ENCODE results near the gene FSCN2.

Gene FSCN2, protein sequence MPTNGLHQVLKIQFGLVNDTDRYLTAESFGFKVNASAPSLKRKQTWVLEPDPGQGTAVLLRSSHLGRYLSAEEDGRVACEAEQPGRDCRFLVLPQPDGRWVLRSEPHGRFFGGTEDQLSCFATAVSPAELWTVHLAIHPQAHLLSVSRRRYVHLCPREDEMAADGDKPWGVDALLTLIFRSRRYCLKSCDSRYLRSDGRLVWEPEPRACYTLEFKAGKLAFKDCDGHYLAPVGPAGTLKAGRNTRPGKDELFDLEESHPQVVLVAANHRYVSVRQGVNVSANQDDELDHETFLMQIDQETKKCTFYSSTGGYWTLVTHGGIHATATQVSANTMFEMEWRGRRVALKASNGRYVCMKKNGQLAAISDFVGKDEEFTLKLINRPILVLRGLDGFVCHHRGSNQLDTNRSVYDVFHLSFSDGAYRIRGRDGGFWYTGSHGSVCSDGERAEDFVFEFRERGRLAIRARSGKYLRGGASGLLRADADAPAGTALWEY

DNA sequence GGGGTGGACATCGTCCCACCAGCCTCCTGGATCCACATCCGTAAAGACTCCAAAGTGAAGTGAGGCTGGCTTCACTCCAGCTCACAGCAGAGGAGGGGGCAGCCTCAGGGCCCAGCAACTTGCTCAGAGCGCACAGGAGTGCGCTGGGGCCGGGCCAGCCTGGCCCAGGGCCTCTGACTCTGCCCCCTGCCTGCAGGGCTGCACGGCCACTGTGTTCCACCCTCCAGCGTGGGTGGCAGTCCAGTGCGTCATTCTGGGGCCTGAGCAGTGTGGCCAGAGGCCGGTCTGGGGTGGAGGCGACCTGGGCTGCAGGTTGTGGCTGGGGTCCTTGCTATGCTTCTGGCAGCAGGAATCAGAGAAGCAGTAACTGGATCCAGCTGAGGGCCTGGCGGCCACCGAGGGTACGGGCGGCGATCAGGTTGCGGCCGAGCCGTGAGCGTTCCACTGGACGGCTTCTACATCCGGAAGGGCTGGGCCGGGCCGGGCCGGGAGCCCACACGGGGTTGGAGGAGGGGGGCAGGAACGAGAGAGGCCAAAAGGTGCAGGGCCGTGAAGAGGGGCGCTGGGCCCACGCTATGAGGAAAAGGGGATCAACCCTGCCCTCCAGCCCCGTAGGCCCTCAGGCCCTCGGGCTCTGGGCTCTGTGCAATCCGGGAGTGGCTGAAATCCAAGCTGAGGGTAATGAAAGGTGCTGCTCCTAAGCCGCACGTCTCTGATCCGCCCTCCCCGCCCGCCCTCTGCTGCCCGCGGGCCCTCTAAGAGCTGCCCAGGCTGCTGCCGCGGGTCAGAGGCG, at the start of gene FSCN2:
Gene FSCN2, plus strand, starts transcription at position 787 of the 793 bp plus-strand sequence. CDS start 155 bp downstream, outside the sequence.
- no peak for DNase-seq (ENCODE audit: low read depth)

DNA sequence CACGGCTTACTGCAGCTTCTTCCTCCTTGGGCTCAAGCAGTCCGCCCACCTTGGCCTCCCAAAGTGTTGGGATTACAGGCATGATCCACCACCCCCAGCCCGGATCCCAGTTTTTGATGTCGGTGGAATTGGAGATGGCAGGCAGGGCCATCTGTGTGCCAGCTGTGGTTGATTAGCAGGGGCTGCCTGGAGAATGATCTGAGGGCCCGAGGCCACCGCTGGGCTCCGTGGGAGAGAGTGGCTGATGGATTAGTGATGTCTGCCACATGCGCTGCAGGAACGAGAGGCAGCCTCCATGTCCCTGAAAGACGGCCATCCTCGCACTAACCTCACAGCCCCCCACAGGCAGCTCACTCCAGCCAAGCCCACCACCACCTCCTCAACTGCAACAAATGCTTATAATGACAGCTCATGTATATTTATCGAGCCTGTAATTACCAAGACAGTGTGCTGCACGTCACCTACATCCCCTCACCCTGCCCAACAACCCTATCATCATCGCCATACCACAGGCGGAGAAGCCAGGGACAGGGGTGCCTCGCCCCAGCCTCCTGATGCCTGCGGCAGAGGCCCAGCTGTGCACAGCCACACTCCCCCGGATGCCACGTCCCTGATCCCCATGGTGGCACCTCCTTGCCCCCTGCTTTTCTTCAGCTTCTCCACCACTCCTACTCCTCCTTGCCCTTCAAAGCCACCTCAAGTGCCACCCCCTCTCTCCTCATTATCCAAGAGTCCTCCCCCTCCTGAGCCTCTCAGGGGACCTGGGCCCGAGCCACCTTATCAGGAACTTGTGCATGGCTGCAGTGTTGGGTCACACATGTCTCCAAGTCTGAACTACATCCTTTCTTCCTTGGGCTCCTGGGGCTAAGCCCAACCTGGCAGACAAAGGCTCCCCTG, 48.8 kb upstream of the FSCN2 start:
- DNase-seq (ENCODE audit: low read depth) = no peak

DNA sequence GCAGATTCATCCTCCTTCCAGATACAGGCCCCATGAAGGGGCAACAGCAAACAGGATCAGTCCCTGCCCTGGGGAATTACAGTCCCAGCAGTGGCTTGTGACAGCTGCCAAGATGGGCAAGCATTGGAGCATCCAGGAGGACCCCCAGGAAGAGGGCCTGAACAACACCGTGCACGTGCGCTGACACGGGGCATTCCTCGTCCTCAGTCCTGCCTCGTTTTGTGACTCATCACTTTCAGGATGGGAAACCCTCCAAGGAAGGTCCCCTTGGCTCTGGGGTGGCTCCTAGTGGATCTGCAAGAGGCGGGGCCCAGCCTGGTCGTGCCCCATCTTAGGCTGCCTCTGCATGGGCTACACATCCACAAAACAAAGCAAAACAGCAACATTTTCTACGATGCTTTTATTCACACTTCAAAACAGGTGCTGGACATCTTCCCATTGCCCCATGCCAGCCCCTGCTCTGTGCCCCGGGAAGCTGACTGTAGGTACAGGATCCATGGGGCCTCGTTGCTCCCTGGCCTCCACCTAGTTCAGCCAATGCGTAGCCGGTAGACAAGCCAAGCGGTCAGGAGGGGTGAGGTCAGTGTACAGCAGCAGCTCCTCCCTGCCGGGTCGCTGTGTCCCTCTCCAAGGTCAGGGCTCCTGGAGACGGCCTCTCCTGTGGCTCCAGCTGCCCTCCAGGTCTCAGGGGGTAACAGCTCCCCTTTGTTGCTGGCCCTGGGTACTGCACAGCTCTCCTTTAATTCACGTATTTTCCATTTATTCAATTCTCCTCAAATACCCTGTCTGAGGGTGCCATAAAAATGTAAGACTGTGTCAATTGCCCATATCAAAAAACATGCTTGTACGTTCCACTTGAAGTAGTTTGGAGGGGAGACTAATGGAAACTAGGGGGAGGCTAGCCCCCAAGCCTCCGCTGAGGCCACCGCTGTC, 47.8 kb upstream of the FSCN2 start:
- DNase-seq (ENCODE audit: low read depth) = no peak

DNA sequence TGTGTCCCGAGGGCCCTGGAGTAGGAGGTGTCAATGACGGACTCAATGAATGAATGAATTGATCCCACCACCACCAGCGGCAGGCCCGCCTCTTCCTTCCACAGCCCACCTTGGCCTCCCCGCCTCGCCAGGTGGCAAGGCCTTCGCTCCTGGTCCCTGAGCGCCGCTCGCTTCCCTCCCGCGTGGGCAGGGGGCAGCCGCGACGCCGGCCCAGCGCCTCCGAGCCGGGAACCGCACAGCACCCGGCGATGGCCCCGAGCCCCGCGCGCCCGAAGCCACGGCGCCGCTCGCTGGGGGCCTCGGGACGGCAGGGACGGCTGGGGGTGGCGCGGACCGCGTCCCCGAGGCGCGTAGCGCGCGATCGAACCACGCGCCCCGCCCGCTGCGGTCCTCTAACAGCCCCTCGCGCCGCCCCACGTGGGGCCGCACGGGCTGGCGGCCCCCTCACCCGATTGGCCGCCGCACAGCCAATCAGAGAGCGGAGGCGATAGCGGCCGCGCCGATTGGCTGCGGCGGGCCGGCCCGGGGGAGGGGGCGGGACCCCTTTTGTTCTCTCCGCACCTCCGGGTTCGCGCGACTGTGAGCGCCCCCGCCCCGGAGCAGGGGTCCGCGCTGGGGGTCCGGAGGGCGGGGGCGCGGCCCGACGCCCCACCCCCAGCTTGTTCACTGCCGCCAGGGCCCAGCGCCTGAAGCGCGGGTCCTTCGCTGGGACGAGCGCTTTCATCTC, 46.9 kb upstream of the FSCN2 start:
- no peak for DNase-seq (ENCODE audit: low read depth)

DNA sequence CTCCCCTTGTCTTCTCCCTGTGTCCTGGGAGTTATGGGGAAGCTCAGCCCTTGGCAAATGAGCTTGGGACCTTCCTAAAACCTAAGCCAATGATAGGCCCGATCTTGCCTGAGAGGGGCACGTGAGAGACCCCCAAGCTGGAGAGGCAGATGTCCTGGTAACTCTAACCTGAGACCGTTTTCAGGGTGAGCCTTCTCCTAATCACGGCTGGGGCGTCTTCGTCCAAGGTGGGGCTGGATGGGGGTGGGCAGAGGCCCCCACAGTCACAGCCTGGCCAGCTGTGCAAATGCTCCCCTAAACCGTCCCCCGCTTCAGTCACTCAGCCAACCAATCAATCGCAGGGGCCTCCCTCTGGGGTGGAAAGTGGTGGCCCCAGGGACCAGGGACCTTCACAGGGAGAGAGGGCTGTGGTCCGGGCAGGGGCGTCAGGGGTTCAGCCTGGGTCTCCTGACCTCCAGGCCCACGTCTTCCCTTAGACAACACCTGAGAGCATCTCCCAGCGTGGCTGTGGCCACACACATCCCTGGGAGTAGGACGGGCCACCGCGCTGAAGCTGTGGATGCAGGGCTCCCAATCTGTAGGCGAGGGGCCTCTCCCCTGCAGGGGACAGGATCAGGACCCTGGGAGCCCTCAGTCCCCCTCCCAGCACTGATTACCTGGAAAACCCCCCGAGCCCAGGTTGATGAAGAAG, 46.2 kb upstream of the FSCN2 start:
- no peak for DNase-seq (ENCODE audit: low read depth)

DNA sequence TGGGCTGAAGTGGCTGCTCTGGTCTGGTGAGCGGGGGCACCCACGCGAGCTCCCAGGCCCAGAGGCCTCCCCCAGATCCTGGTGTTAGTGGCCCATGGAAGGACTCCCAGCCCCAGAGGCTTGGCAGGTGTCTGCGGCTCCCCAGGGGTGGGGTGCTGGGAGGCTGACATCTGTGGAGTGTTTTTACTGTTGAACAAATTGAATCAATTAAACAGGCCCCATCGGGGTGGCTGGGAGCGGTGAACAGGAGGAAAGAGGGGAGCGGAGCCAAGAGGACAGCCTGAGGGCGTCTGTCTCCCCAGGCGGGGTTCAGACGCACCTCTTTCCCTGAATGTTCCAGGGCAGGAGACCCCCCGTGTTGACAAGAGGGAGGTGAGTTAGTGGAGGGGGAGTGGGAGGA, 45.5 kb upstream of the FSCN2 start:
- no peak for DNase-seq (ENCODE audit: low read depth)

DNA sequence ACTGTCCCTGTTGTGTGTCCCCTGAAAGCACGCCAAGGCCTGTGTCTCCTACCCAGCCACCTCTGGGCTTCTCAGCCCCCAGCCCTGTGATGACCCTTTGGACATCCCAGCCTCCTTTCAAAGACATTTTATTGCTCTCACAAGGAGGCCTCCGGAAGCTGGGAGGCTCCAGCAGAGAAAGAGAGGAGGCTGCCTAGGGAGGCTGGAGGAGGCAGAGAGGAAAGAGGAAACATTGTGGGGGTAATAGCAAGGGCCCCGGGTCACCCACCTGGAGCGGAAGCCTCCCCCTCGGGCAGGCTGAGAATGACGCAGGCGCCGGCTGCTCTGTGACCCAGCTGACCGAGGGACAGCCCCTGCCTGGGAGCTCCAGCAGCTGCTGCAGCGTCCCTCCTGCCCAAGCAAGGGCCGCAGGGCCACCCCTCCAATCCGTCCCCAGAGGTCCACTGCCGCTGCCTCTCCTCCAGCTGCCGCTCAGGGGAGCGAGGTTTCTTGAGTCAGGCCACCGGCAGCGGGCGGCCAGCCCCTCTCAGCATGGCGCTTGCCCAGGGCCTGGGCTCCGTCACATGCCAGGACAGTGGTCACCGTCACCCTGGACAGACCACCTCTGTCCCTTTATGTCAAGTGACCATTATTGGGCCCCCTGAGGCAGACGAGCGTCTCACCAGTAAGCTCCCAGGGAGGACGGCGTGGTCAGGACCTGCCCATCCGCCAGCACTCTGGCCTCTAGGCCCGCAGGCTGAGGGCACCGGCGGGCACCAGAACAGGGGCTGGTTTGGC, 44.9 kb upstream of the FSCN2 start:
- no peak for DNase-seq (ENCODE audit: low read depth)

DNA sequence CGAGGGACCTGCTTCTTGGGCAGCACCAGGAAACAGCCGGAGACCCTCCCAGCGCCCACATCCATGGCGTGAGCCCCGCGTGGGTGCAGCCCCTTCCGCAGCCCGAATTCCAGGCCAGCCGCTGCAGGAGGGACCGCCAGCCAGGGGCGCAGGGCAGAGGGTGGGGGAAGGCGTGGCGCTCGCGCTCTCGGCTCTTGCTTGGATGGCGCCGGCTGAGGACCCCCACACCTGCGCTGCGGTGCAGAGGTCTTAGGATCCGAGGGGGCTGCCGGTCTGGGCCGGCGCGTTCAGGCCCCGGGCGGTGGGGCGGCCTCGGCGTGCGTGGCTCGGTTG, 44.3 kb upstream of the FSCN2 start:
- no peak for DNase-seq (ENCODE audit: low read depth)

DNA sequence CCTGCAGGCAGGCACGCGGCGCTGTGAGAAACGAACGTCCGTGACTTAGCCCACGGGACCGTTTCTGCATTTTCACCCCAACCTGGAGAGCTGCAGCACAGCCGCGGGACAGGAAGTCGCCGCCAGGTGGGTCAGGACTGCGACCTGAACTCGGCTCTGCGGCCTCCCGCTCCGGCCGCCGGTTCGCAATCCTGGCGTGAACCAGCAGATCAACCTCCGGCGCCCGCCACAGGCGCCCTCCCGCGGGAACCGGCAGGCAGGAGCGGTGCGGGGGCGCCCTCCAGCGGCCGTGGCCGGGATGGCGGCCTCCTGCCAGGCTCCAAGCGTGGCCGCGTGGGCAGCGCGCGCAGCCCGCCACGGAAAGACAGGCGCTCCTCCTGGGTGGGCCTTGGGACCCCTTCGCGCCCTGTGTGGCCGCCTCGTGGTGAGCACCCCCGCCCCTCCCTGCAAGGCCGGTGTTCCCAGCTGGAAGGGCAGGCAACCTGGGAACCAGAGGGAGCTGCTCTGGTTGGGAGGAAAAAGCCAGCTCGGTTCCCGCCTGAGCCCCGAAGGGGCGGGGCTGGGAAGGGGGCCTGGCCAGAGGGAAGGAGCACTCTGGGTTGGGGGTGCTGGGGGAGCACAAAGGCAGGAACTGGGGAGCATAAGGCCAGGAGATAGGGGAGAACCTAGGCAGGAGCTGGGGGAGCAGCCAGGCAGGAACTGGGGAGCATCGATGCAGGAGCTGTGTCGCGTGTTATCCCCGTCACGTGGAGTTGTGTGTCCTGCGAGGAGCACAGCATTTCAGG, 43.8 kb upstream of the FSCN2 start:
- no peak for DNase-seq (ENCODE audit: low read depth)

DNA sequence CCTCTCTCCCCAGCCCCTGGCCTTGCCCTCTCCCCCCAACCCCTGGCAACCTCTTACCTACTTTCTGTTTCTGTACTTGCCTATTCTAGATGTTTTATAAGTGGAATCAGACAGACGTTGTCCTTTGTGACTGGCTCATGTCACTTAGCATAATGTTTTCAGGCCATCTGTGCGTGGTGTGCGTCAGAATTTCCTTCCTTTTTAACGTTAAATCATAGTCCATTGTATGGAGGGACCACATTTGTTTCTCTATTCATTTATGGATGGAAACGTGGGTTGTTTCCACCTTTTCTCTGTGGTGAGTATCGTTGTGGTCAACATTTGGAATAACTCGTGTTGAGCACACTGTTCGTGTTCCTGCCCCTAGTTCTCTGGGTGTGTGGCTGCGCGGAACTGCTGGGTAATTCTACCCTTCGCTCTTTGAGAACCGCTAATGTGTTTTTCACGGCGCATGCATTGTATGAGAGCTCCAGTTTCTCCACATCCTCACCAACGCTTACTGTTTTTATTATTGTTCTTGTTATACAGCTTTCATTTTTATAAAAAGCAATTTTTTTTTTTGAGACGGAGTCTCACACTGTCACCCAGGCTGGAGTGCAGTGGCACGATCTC, 41.9 kb upstream of the FSCN2 start:
- DNase-seq (ENCODE audit: low read depth) = no peak

DNA sequence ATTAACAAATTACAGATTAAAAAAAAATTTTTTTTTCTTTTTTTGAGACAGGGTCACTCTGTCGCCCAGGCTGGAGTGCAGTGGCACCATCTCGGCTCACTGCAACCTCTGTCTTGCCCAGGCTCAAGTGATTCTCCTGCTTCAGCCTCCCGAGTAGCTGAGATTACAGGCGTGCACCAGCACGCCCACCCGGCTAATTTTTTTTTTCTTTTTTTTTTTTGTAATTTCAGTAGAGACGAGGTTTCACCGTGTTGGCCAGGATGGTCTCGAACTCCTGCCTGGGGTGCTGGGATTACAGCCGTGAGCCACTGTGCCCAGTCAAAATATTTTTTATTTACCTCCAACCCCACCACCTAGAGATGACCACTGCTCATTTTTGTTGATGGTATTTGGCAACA, 41.1 kb upstream of the FSCN2 start:
- no peak for DNase-seq (ENCODE audit: low read depth)

DNA sequence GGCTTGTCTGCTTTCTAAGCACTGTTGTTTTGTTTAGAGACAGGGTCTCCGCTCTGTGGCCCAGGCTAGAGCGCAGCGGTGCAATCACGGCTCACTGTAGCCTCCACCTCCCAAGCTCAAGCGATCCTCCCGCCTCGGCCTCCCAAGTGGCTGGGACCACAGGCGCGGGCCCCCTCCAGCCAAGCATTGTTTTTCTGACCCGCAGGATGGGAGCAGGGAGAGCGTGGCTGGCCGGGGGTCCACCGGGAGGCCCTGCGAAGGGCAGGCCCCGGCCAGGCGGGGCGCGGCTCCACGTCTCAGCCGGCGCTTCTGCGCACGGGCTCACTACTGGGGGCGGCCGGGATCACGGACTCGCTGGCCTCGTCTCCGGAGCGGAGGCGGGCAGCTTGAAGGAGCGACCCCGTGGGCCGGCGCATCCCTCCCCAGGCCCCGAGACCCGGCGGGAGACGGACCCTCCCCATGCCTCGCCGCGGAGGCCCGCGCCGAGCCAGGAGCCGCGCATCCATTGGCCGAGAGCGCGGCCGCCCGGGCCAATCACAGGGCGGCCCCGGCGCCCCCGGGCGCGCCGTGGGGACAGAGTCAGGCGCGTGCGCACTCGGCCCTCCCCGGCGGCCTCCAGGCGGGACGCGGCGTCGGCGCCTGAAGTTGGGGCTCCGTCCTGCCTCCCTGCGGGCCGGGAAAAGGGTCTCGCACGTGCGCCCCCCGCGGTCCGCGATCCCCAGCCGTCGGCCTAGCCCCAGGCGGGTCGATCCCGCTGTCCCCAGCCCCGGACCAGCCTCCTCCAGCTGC, 40.5 kb upstream of the FSCN2 start:
- no peak for DNase-seq (ENCODE audit: low read depth)

DNA sequence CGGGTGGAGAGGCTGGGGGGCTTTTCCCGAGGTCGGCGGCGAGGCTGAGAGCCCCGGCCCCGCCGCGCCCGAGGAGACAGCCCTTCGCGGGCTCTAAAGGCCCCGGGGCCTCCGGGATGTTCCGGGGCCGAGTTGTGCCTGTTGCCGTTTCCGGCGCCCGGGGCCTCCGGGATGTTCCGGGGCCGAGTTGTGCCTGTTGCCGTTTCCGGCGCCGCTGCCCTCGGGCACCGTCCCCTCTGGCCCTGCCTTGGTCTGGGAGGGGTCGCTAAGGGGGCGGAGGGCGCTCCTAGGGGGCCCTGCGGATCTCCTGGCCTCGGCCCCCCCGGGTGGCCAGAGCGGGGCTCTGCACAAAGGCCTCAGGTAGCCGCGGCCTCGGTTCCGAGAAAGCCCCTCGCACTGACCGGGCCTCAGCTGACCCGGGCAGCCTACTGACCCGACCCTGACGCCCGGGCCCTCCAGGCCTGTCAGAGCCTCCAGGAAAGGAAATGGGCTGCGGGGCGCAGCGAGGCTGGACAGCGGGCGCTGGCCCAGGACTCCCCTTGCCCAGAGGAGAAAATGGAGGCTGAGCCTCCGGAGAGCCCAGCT, 39.8 kb upstream of the FSCN2 start:
- DNase-seq (ENCODE audit: low read depth) = no peak

DNA sequence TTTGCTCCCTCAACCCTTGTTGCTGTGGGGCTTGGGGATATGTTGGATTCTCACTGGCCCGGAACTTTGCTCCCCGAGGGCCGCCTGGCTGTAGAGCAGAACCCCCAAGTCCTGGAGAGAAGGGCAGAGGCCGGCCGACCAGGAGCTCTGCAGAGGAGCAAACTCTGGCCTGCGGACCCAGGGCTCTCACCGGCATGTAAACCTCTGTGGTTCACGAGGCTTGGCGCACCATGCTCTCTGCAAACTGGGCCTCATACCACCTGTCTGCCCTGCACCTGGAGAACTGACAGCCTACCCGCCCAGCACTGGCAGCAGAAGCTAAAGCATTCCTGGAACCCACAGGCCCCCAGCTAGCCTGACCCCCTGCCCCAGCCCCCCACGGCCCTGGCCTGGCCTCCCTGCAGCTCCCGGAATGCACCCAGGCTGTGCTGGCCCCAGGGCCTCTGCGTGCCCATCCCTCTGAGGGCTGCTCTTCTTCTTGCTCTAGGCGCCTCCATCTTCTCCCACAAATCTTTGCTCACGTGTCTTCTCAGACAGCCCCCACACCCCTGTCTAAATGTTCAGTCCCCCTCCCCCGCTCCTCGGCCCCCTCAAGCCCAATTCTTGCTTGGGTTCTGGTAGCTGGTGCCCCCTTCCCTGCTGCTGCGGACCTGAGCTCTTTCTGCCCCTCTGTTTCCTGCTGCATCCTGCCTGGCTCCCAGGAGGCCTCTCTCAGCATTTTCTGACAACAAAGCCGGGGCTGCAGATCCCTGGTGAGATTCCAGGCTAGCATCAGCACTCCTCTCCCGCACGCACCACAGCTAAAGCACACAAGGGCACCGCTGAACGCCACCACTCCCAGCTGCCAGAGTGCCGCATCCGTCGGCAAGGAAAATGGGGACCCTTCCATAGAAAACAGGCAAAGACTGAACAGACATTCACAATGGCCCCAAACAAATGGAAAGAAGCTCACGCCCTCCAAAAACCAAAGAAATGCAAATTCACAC, 38.9 kb upstream of the FSCN2 start:
- no peak for DNase-seq (ENCODE audit: low read depth)

Measured in non-pigmented ciliary epithelial cell (primary cell).